Esophagus muscularis mucosa (tissue), 4 donors: ENCODE measurements around the gene CLEC16A. TPM values are rescaled to one million over a fixed set of nuclear protein-coding genes. Genes with fewer than 3 reads are reported as not detected.

Source experiments
- DNase-seq: peaks from one replicate; pipeline ENCODE4 v3.0.0-alpha.2; 2017; ENCODE audit errors: extremely low spot score
- H3K27ac ChIP-seq, 4 donors: fragments of 200-600 bp; sonication (generic); replicated peaks in 1 of 4; 1 replicate in 3 of 4; 2 replicates in 1 of 4; pipeline ENCODE4 v1.5.1; 2016 to 2019; ENCODE audit warnings: mild to moderate bottlenecking in 1 of 4
- H3K27me3 ChIP-seq, 4 donors: fragments of 200-600 bp; sonication (generic); one replicate each; pipeline versions ENCODE4 v1.5.1 to v1.6.0; 2016 to 2019
- H3K36me3 ChIP-seq, 4 donors: fragments of 200-600 bp; sonication (generic); one replicate each; pipeline ENCODE4 v1.5.1; 2016 to 2019
- H3K4me1 ChIP-seq, 4 donors: fragments of 200-600 bp; sonication (generic); one replicate each; pipeline ENCODE4 v1.5.1; 2016 to 2019
- H3K4me3 ChIP-seq, 4 donors: fragments of 200-600 bp; sonication (generic); 1 replicate in 2 of 4; 2 replicates in 2 of 4; pipeline ENCODE4 v1.5.1; 2016 to 2019; ENCODE audit warnings: mild to moderate bottlenecking in 4 of 4, moderate library complexity in 1 of 4
- H3K9me3 ChIP-seq, 4 donors: fragments of 200-600 bp; sonication (generic); 1 replicate in 3 of 4; 2 replicates in 1 of 4; pipeline ENCODE4 v1.5.1; 2016 to 2019
- EP300 ChIP-seq: sonication (generic); formaldehyde crosslinking; IDR thresholded peaks from one replicate; pipeline ENCODE4 v1.6.1; 2017; ENCODE audit warnings: antibody characterized with exemption
- POLR2A ChIP-seq: fragments of 450-650 bp; IDR thresholded peaks from one replicate; pipeline ENCODE4 v1.6.1; 2017; ENCODE audit warnings: antibody characterized with exemption, moderate library complexity, mild to moderate bottlenecking, low read depth
- POLR2AphosphoS5 ChIP-seq, 2 donors: sonication (generic); formaldehyde crosslinking; IDR thresholded peaks; one replicate each; pipeline ENCODE4 v1.6.1; 2017; ENCODE audit warnings: antibody characterized with exemption in 2 of 2
- WGBS: methylation state at CpG from one replicate; pipeline ENCODE4 v1.1.5; 2018; 5-methylcytosine and 5-hydroxymethylcytosine counted together
- intact Hi-C: fragments of 100-400 bp; cut with DNase I; formaldehyde crosslinking; loops from one replicate; pipeline ENCODE4 v1.15.1; 2023
- total RNA-seq, 4 donors: library from RNA; depleted of rRNA; stranded (reverse); fragments of >200 nt; gene quantifications; one replicate each; pipeline versions ENCODE4 v1.1.0 to v1.2.1, GENCODE V29; 2016
- TF ChIP-seq, protein P1 (sequence below), 3 experiments: fragments of 200-600 bp in 2 of 3; fragments of 450-650 bp in 1 of 3; sonication (generic) in 2 of 3; IDR thresholded peaks; one replicate each; pipeline ENCODE4 v1.5.1; 2017 to 2019; ENCODE audit warnings: antibody characterized with exemption in 3 of 3, mild to moderate bottlenecking in 2 of 3, moderate library complexity in 1 of 3

CLEC16A gene
- total RNA-seq, 4 donors from 2014 or later, result 22.3 to 34.7 (median 29.2) TPM

- TF ChIP-seq POLR2AphosphoS5 (IDR thresholded peaks at IDR 0.05), result no peak
- no peak for TF ChIP-seq EP300
- TF ChIP-seq POLR2A, result no peak
- TF ChIP-seq, protein P1, sequence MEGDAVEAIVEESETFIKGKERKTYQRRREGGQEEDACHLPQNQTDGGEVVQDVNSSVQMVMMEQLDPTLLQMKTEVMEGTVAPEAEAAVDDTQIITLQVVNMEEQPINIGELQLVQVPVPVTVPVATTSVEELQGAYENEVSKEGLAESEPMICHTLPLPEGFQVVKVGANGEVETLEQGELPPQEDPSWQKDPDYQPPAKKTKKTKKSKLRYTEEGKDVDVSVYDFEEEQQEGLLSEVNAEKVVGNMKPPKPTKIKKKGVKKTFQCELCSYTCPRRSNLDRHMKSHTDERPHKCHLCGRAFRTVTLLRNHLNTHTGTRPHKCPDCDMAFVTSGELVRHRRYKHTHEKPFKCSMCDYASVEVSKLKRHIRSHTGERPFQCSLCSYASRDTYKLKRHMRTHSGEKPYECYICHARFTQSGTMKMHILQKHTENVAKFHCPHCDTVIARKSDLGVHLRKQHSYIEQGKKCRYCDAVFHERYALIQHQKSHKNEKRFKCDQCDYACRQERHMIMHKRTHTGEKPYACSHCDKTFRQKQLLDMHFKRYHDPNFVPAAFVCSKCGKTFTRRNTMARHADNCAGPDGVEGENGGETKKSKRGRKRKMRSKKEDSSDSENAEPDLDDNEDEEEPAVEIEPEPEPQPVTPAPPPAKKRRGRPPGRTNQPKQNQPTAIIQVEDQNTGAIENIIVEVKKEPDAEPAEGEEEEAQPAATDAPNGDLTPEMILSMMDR (IDR thresholded peaks at IDR 0.05), result no peak
- Histone ChIP-seq H3K4me1 (peaks cover 4 to 30% (median 21%) of the 10 kb centered on the region in 4 donors), H3K27me3 (no peaks in the 10 kb centered on the region), H3K9me3 (no peaks in the 10 kb centered on the region), H3K27ac (no peak overlapping the region), H3K36me3 (peaks cover 7 to 29% (median 10%) of the 10 kb centered on the region in 4 donors), H3K4me3 (no peak overlapping the region)
- intact Hi-C loops, result no loop called here
- WGBS, result 87% methylated on average over 5 of the region's 5 CpGs
- DNase-seq, result no peak
Measured at GRCh38 chr16:11117576-11118211, 173.3 kb downstream of the CLEC16A start.

GRCh38 chr16:11118479-11118878 is 174.1 kb downstream of the CLEC16A start:
- Histone ChIP-seq H3K27me3 (no peaks in the 10 kb centered on the region), H3K27ac (no peak overlapping the region), H3K4me1 (peaks cover 4 to 22% (median 14%) of the 10 kb centered on the region in 4 donors), H3K9me3 (no peaks in the 10 kb centered on the region), H3K36me3 (peaks cover 7 to 35% (median 12%) of the 10 kb centered on the region in 4 donors), H3K4me3 (no peak overlapping the region)
- 56% methylated on average over 2 of the region's 2 CpGs for WGBS
- intact Hi-C loops, result no loop called here
- DNase-seq, result no peak
- TF ChIP-seq, protein P1 (IDR thresholded peaks at IDR 0.05), result no peak
- TF ChIP-seq EP300 (no peak), POLR2AphosphoS5 (IDR thresholded peaks at IDR 0.05) (no peak), POLR2A (no peak)

- DNase-seq, result no peak
- peaks cover 22 to 54% (median 36%) of the 10 kb centered on the region in 4 donors for H3K36me3 ChIP-seq
- H3K9me3 ChIP-seq, result no peaks in the 10 kb centered on the region
- peaks cover 0 to 9% (median 5%) of the 10 kb centered on the region in 4 donors for H3K4me1 ChIP-seq
- H3K27me3 ChIP-seq, result no peaks in the 10 kb centered on the region
- no peak overlapping the region for H3K27ac ChIP-seq
- no peak overlapping the region for H3K4me3 ChIP-seq
- 86% methylated on average over 8 of the region's 8 CpGs for WGBS
- intact Hi-C loops, result no loop called here
- TF ChIP-seq, protein P1 (IDR thresholded peaks at IDR 0.05), result no peak
- TF ChIP-seq POLR2A, result no peak
- no peak for TF ChIP-seq POLR2AphosphoS5 (IDR thresholded peaks at IDR 0.05)
- no peak for TF ChIP-seq EP300
Measured at GRCh38 chr16:11121083-11121608, 176.8 kb downstream of the CLEC16A start.

GRCh38 chr16:11121914-11122692 is 177.7 kb downstream of the CLEC16A start:
- H3K27me3 ChIP-seq, result no peaks in the 10 kb centered on the region
- WGBS, result 70% methylated on average over 8 of the region's 8 CpGs
- H3K4me1 ChIP-seq, result peaks cover under 1 to 9% (median 5%) of the 10 kb centered on the region in 4 donors
- no peaks in the 10 kb centered on the region for H3K9me3 ChIP-seq
- H3K4me3 ChIP-seq, result no peak overlapping the region
- TF ChIP-seq, protein P1 (IDR thresholded peaks at IDR 0.05), result no peak
- TF ChIP-seq POLR2AphosphoS5 (IDR thresholded peaks at IDR 0.05) (no peak), POLR2A (no peak), EP300 (no peak)
- intact Hi-C loops, result no loop called here
- H3K27ac ChIP-seq, result no peak overlapping the region
- no peak for DNase-seq
- peaks cover 22 to 64% (median 41%) of the 10 kb centered on the region in 4 donors for H3K36me3 ChIP-seq
